GM19025 (cell line): Measurements from ENCODE around the gene TGFBR3L.

ENCODE experiments used
- ATAC-seq: cut with Tn5 transposase; IDR thresholded peaks from one replicate; pipeline ENCODE4 v1.9.1; 2021; ENCODE audit warnings: mild to moderate bottlenecking, low read depth, moderate library complexity; ENCODE audit not compliant: unreplicated experiment

TGFBR3L gene

GRCh38 chr19:7914598-7915045 lies at the start of gene TGFBR3L:
TSS of gene TGFBR3L (plus strand) at chr19:7914830.
- ATAC-seq: no peak

- ATAC-seq: no peak
Measured at GRCh38 chr19:7865262-7865911, 49.2 kb upstream of the TGFBR3L start.

GRCh38 chr19:7866399-7867091 lies 48.1 kb upstream of the TGFBR3L start:
- ATAC-seq: no peak

GRCh38 chr19:7867092-7867844 lies 47.4 kb upstream of the TGFBR3L start:
- ATAC-seq: no peak

GRCh38 chr19:7868326-7868670 lies 46.3 kb upstream of the TGFBR3L start:
- ATAC-seq: no peak

- peak; percentile 63 for ATAC-seq
Measured at GRCh38 chr19:7868671-7869452, 45.8 kb upstream of the TGFBR3L start.

GRCh38 chr19:7869453-7869909 lies 45.1 kb upstream of the TGFBR3L start:
- ATAC-seq: peak; percentile 50

- no peak for ATAC-seq
Measured at GRCh38 chr19:7869910-7870511, 44.6 kb upstream of the TGFBR3L start.

- ATAC-seq: no peak
Measured at GRCh38 chr19:7870571-7871436, 43.8 kb upstream of the TGFBR3L start.

GRCh38 chr19:7871437-7872305 lies 43.0 kb upstream of the TGFBR3L start:
- no peak for ATAC-seq

GRCh38 chr19:7872306-7873204 lies 42.1 kb upstream of the TGFBR3L start:
- no peak for ATAC-seq

- no peak for ATAC-seq
Measured at GRCh38 chr19:7873304-7874075, 41.1 kb upstream of the TGFBR3L start.

- ATAC-seq: no peak
Measured at GRCh38 chr19:7874076-7874896, 40.3 kb upstream of the TGFBR3L start, which contains the start of gene PRR36. TSS of gene PRR36 (minus strand) at chr19:7874390. CDS start at chr19:7873689, 701 bp downstream.

GRCh38 chr19:7874897-7875273 lies 39.7 kb upstream of the TGFBR3L start:
- no peak for ATAC-seq

- ATAC-seq: no peak
Measured at GRCh38 chr19:7877249-7877836, 37.3 kb upstream of the TGFBR3L start.
